Transverse colon (tissue), 3 donors: Measurements from ENCODE around the gene PGS1.

Experiments
- CTCF ChIP-seq, 5 experiments: fragments of 200-600 bp in 3 of 5; fragments of 450-650 bp in 2 of 5; sonication (generic) in 3 of 5; IDR thresholded peaks; 1 replicate in 2 of 5; 2 replicates in 3 of 5; pipeline ENCODE4 v1.5.1; 2016 to 2017; ENCODE audit warnings: antibody characterized with exemption in 5 of 5, inconsistent platforms in 3 of 5, mild to moderate bottlenecking in 2 of 5, moderate library complexity in 1 of 5
- POLR2A ChIP-seq: fragments of 450-650 bp; IDR thresholded peaks from one replicate; pipeline ENCODE4 v1.6.1; 2016; ENCODE audit warnings: antibody characterized with exemption, mild to moderate bottlenecking, moderate library complexity

GRCh38 chr17:78347453-78347852, 31.0 kb upstream of the PGS1 start:
- TF ChIP-seq CTCF (IDR thresholded peaks at IDR 0.05) = no peak
- TF ChIP-seq POLR2A = no peak
